ENCODE data around the gene CAMSAP1. TPM values are rescaled to one million over a fixed set of nuclear protein-coding genes. Genes with fewer than 3 reads are reported as not detected.

CAMSAP1 gene
- total and polyA plus RNA-seq, 10 of the 15 experiments (the other 5 are each of a cell fraction or from before 2014, with no cell fraction given): 1.4 to 24.7 (median 8.0) TPM

- Histone ChIP-seq H3K9ac (ENCODE audit: control insufficient read depth, insufficient read depth, low read length) (no peak overlapping the region), H4K20me1 (ENCODE audit: control insufficient read depth, insufficient read depth) (no peaks in the 10 kb centered on the region), H3K4me2 (ENCODE audit: control insufficient read depth, insufficient read depth) (no peak overlapping the region), H3K27me3 (replicated peaks in 1 of 2; ENCODE audit: control insufficient read depth in 2 of 2, insufficient read depth in 2 of 2, low read length in 1 of 2) (no peaks in the 10 kb centered on the region), H3K9me3 (replicated peaks; ENCODE audit: control insufficient read depth, insufficient read depth, low read length) (no peaks in the 10 kb centered on the region), H3K79me2 (ENCODE audit: control insufficient read depth, insufficient read depth, low read length) (no peaks in the 10 kb centered on the region), H3K36me3 (ENCODE audit: control insufficient read depth in 2 of 2, insufficient read depth in 2 of 2, low read length in 1 of 2) (peaks cover 0 to 8% of the 10 kb centered on the region in 2 experiments; a peak in 3 of 4 replicates), H2AFZ (ENCODE audit: control insufficient read depth, low read depth, low read length) (no peak overlapping the region), H3K4me3 (no peak overlapping the region), H3K4me1 (ENCODE audit: control insufficient read depth, insufficient read depth, low read length) (peaks cover 22% of the 10 kb centered on the region), H3K27ac (ENCODE audit: control insufficient read depth, insufficient read depth) (no peak overlapping the region)
- intact Hi-C loops (cut with micrococcal nuclease; ENCODE audit: unreplicated experiment) (no loop called here), in situ Hi-C loops (cut with MboI) (no loop called here)
- POLR2A ChIA-PET: no interaction called here
- CTCF ChIA-PET: interaction anchor here (1.2 to 1.5 kb wide), 2 partner anchors 33 to 61 kb away, joined by 3 read pairs; no protein-coding TSS in a partner anchor
- SMC1A ChIA-PET (ENCODE audit: uncharacterized antibody, unreplicated experiment): interaction anchor here (0.7 kb wide), 1 partner anchor 1155 kb away, joined by 4 read pairs; no protein-coding TSS in a partner anchor
- DNase-seq (ENCODE audit: low read depth, low spot score) (no peak), FAIRE-seq (no peak), ATAC-seq (peak; percentile 94)
- no peak for TF ChIP-seq CEBPB (IDR thresholded peaks at IDR 0.05; ENCODE audit: borderline replicate concordance in 1 of 2, low read depth in 2 of 2, low read length in 2 of 2)
- TF ChIP-seq RAD21 (IDR thresholded peaks at IDR 0.05; ENCODE audit: insufficient read depth, low read depth, low read length): 0 out of 2 replicates have a peak, but pooled peaks have one; percentile 2
- TF ChIP-seq ZNF687 (IDR thresholded peaks at IDR 0.05): peak; percentile 65
- peak; percentile 35 for TF ChIP-seq BCL3 (IDR thresholded peaks at IDR 0.05; ENCODE audit: borderline replicate concordance, insufficient read depth, low read depth, low read length, poor library complexity, severe bottlenecking)
- TF ChIP-seq IKZF1 (conservative IDR thresholded peaks at IDR 0.05): 0 out of 2 replicates have a peak, but pooled peaks have one; percentile 15
- BruUV-seq (replicated peaks): no TSS peak
- RAD21 ChIA-PET (ENCODE audit: unreplicated experiment): no interaction called here
- WGBS (ENCODE audit: insufficient coverage, insufficient replicate concordance, low lambda C conversion rate, missing lambda C conversion rate): 52% methylated on average over 27 of the region's 27 CpGs
Observed at GRCh38 chr9:135926402-135927194, 19.3 kb upstream of the CAMSAP1 start.
